Iris pigment epithelial cell (primary cell): ENCODE results near the gene LRRK1.

ENCODE experiments used
- DNase-seq: peaks from one replicate; pipeline ENCODE4 v3.0.0-alpha.2; 2011; ENCODE audit warnings: low read depth

LRRK1 gene

GRCh38 chr15:101024706-101025500 lies 105.7 kb downstream of the LRRK1 start:
- no peak for DNase-seq

- DNase-seq, result no peak
Measured at GRCh38 chr15:101025501-101025885, 106.3 kb downstream of the LRRK1 start.

GRCh38 chr15:101025896-101026631 lies 106.9 kb downstream of the LRRK1 start:
- DNase-seq, result no peak

- DNase-seq, result no peak
Measured at GRCh38 chr15:101026656-101027272, 107.6 kb downstream of the LRRK1 start.

GRCh38 chr15:101027273-101027901 lies 108.2 kb downstream of the LRRK1 start:
- DNase-seq, result no peak

- DNase-seq, result no peak
Measured at GRCh38 chr15:101027920-101028319, 108.8 kb downstream of the LRRK1 start.

GRCh38 chr15:101028321-101028720 lies 109.2 kb downstream of the LRRK1 start:
- no peak for DNase-seq

GRCh38 chr15:101028772-101029438 lies 109.7 kb downstream of the LRRK1 start:
- DNase-seq, result no peak

GRCh38 chr15:101029971-101030661 lies 111.0 kb downstream of the LRRK1 start:
- no peak for DNase-seq

- DNase-seq, result peak; percentile 90
Measured at GRCh38 chr15:101031213-101031612, 112.1 kb downstream of the LRRK1 start.

- DNase-seq, result no peak
Measured at GRCh38 chr15:101033801-101034200, 114.6 kb downstream of the LRRK1 start.

- no peak for DNase-seq
Measured at GRCh38 chr15:101035611-101036010, 116.5 kb downstream of the LRRK1 start.

- DNase-seq, result no peak
Measured at GRCh38 chr15:101036189-101036588, 117.0 kb downstream of the LRRK1 start.

GRCh38 chr15:101037090-101037830 lies 118.1 kb downstream of the LRRK1 start:
- DNase-seq, result no peak

- DNase-seq, result no peak
Measured at GRCh38 chr15:101038327-101039003, 119.3 kb downstream of the LRRK1 start.

GRCh38 chr15:101039461-101039860 lies 120.3 kb downstream of the LRRK1 start:
- peak; percentile 85 for DNase-seq

GRCh38 chr15:101042320-101042719 lies 123.2 kb downstream of the LRRK1 start:
- no peak for DNase-seq

GRCh38 chr15:101043011-101043410 lies 123.9 kb downstream of the LRRK1 start:
- no peak for DNase-seq

GRCh38 chr15:101043911-101044624 lies 124.9 kb downstream of the LRRK1 start:
- DNase-seq, result no peak
